Fibroblast of peridontal ligament (primary cell): ENCODE data around the gene CIITA.

Experiments used
- DNase-seq: peaks from one replicate; pipeline ENCODE4 v3.0.0-alpha.2; 2010; ENCODE audit errors: extremely low read depth

CIITA gene

DNA sequence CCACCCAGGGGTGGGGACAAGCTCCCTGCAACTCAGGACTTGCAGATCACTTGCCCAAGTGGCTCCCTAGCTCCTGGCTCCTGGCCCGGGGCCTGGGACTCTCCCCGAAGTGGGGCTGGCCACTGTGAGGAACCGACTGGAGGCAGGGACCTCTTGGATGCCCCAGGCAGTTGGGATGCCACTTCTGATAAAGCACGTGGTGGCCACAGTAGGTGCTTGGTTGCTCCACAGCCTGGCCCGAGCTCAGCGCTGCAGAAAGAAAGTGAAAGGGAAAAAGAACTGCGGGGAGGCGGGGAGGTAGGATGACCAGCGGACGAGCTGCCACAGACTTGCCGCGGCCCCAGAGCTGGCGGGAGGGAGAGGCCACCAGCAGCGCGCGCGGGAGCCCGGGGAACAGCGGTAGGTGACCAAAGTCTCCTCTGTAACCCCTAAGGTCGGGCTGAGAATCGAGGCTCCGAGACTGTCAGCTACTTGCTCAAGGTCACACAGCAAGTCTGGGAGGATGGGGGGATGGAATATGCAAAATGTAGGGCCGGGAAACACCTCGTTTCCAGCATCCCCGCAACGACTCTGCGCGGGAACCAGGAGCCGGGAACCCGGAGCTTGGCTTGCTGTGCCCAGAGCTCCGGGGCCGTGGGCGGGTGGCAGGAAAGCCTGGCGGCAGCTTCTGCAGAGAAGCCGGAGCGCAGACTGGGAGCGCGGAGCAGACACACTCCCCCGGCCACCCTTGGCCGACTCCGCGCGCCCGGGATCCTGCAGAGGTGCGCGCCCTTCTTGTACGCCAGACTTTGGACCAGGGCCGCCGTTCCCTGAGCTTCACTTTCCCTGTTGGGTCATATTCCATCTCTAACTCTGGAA, 1.9 kb downstream of the CIITA start:
- peak; percentile 42 for DNase-seq

DNA sequence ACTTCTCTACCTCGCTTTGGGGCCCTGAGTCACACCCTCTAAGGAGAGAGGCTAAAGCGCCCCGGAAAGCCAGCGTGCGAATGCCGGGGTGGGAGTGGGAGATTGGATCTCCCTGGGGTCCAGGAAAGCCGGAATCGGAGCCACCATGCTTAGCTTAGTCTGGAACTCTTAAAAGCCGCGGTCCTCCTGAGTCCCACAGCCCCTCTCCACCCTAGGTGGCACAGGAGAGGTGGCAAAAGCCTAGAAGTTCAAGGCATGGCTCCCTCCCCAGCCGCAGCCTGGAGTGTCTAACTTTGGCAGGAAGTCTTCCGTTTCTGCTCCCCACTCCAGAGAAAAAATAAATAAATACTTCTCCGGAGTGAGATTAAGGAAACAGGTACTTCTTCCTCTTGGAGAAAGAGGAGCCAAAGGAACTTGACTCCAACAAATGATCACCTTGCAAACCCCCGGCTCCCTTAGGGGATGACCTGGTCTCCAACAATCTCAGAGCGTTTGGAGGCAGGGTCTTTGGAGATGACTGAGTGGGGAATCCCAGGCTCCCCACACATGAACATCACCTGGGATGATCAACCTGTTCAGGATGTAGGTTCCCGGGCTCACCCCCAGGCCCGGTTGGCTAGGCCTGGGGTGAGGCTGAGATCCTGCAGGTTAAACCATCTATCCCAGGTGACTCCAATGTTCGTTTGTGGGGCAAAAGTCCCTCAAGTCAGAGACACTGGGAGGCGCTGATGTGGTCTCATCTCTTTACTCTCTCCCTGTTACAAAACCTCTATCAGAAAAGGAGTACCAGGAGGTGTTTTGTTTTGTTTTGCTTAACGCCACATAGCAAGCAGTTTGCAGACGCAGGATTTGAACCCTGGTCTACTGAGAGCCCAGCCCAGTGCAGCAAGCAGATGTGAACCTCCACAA, 2.9 kb downstream of the CIITA start:
- DNase-seq, result no peak

DNA sequence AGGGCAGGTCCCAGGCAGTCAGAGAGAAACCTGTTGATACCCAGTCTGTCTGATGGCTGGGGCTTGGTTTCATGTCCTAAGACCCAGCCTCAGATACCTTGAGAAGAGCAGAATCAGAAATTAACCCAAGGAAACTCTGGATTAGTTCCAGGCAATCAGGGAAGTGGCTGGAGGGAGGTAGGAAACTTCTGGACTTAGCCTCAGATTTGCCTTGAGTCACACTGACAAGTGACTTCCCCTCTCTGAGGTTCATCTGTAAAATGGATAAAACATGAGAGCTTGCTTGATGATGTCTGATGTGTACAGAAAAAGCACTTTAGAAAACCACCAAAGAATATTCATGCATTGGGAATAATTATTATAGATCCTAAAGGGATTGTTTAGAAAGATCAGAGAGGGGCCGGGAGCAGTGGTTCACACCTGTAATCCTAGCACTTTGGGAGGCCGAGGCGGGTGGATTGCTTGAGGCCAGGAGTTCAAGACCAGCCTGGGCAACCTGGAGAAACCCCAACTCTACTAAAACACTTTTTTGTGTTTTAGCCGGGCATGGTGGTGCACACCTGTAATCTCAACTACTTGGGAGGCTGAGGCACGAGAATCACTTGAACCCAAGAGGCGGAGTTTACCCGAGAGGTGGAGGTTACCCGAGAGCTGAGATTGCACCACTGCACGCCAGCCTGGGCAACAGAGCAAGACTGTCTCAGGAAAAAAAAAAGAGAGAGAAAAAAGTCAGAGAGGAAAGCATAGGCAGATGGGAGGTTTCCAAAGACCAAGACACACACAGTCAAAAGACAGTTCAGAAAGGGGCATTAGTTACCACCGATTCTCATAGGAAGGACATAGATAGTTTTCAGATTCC, 3.8 kb downstream of the CIITA start:
- no peak for DNase-seq

DNA sequence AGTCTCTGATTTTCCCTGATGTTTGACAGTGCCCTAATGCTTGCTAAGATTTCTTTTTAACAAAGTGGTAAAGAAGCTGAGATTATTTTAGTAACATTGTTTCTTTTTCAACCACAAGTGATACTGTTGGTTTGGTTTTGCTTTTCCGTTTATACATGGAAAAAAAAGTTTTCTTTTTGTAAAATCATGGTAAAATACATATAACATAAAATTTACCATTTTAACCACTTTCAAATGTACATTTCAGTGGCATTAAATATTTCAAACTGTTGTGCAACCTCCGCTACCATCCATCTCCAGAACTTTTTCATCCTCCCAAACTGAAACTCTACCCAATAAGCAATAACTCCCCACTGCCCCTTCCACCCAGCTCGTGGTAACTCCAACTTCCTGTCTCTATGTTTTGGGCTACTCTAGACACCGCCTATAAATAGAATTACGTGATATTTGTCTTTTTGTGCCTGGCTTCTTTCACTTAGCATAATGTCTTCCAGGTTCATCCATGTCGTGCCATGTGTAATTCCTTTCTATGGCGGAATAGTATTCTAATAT, 4.6 kb downstream of the CIITA start:
- no peak for DNase-seq

DNA sequence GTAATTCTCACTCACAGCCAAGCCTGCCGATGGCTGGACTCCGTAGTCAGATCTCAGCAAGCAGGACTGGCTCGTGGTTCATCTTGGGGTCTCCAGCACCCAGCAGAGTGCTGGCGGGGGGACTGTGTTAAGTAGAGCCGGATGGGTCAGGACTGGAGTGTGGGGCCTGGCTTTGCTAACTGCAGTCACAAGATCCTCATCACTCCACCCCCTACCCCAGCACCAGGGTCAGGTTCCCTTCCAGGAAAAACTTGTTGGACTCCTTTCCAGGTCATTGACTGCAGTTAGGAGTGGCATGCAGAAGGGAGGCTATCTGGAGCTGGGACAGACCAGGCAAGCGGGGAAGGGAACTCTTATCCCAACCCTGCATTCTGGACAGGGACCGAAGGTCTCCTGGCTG, 6.0 kb downstream of the CIITA start:
- DNase-seq, result no peak

DNA sequence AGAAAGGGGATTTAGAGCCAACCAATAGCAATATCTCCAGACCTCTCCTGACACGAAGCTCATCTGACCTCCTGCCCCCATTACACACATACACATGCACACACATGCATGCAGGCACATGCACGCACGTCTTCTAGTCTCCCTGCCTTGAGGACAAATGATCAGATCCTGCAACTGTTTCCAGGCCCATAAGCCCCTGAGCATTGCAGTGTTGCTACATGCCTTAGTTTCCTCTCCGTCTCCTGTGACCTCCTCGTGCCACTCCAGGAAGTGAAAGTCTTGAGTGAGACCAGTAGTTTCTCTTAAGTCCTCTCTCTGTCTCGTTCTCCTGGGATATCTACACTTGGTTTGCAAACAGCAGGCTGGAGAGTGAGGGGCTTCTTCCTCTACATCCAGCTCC, 8.2 kb downstream of the CIITA start:
- no peak for DNase-seq

DNA sequence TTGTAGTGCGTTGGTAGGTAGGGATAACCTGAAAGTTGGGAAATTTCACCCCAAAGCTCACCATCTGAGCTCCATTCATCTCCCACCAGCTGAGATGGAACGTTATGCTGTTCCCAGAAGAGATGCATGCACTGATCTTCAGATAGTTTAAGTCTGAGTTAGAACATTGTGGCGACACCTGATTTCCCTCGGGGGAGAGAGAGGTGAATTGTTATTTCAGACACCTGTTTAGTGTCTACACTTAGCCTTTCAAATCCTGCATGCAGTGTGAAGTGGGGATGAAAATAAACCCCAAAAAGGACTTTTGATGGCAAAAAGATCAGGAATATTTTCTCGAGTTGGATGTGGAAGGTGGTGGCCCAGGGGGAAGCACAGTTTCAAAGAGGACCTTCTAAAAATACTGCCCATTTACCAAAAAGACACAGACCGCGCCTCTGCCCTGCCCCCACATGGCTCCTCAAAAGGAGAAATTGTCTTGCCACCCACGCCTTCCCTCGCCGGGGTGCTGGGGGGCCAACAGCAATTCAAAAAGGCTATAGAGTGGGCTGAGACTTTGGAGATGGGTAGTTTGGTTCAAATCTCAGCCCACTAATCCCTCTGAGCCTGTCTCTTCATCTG, 11.4 kb downstream of the CIITA start:
- no peak for DNase-seq

DNA sequence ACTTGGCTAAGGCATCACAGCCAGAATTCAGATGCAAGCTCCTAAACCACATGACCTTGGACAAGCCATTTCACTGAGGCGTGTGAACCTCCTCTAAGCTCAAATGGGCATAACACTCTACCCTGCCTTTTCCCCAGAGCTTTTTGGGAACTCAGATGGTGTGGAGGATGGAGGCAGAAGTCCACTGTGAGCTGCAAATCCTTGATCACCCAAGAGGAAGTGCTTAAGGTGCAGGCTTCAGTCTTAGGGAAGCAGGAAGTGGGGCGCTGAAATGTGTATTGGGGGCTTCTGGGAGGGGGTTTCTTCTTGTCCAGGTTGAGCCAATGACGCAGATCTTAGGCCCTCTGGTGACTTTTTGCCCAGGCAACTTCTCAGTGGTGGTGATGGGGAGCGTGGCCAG, 12.9 kb downstream of the CIITA start:
- no peak for DNase-seq

DNA sequence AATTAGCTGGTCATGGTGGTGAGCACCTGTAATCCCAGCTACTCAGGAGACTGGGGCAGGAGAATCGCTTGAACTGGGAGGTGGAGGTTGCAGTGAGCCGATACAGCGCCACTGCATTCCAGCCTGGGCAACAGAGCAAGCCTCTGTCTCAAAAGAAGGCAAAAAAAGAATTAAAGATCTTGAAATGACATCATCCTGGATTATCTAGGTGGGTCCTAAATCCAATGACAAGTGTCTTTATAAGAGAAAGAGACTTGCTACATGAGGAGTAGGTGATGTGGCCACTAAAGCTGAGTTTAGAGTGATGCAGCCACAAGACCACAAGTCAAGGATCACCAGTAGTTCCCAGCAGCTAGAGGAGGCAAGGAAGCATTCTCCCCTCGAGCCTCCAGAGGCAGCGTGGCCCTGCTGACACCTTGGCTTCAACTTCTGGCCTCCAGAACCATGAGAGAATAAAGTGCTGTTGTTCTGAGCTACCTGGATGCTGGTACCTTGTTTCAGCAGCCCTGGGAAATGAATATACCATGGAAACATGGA, 15.8 kb downstream of the CIITA start:
- DNase-seq, result no peak

DNA sequence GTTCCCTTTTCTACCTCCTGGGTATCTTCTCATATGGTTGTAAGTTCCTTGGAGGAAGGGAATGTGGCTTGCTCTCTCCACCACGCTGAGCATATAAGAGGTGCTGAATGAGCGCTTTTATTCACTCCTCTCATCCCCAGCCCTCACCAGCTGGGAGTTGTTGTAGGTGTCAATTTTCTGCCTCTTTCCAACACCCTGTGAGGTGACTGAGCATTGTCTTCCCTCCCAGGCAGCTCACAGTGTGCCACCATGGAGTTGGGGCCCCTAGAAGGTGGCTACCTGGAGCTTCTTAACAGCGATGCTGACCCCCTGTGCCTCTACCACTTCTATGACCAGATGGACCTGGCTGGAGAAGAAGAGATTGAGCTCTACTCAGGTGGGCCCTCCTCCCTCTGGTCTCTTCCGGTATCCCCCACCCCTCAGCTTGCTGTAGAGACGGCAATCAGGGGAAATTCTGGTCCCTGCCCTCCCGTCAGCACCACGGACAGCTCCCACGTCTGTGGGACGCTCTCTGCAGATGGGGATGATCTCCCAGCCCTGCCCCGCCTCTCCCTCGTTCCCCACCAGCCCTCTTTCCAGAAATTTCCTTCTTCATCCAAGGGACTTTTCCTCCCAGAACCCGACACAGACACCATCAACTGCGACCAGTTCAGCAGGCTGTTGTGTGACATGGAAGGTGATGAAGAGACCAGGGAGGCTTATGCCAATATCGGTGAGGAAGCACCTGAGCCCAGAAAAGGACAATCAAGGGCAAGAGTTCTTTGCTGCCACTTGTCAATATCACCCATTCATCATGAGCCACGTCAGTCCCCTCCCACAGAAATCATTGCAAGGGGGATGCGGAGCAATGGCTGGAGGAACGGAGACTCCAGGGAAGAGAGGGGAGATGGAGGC, 18.3 kb downstream of the CIITA start:
- peak; percentile 35 for DNase-seq

DNA sequence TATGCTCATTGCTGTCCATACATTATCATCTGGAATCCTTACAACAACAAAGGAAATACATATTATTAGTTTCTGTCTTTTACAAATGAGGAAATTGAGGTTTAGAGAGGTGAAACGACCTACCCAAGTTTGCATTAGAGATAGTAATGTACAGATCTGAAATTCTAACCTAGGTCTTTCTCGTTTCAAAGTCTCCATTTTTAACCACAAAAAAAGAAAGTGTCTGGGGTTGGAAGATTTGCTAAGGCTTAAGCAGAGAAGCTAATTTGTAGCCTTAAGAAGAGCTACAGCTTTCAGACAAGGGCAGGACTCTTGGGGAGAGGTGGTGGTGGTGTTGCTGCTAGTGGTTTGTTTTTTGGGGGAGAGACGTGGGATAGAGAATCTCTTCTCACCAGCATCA, 19.2 kb downstream of the CIITA start:
- DNase-seq, result no peak

DNA sequence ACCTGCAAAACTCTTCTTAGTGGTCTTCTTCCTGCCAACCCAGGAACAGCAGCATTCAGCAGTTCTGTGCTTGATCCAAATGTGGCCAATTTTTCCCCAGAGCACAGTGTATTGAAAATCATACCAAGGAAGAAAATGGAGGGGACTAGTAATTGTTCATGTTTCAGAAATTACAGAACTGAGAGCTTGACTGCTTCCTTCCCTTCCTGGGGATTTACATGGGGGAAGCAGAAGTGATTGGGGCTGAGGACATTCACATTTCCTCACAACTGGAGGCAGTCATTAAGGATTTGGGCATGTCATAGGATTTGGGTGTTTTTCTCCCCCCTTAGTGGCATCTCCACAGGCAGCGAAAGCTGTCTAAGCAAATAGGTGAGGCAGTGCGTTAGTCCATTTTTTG, 19.7 kb downstream of the CIITA start:
- DNase-seq, result no peak

DNA sequence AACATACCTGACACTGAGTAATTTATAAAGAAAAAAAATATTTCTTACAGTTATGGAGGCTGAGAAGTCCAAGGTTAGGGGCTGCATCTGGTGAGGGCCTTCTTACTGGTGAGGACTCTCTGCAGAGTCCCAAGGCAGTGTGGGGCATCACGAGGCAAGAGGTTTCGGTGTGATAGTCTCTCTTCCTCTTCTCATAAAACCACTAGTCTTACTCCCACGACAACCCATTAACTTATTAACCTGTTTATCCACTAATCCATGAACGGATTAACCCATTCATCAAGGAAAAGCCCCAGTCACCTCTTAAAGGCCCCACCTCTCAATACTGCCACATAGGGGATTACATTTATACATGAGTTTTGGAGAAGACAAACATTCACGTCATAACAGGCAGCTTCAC, 20.1 kb downstream of the CIITA start:
- no peak for DNase-seq

DNA sequence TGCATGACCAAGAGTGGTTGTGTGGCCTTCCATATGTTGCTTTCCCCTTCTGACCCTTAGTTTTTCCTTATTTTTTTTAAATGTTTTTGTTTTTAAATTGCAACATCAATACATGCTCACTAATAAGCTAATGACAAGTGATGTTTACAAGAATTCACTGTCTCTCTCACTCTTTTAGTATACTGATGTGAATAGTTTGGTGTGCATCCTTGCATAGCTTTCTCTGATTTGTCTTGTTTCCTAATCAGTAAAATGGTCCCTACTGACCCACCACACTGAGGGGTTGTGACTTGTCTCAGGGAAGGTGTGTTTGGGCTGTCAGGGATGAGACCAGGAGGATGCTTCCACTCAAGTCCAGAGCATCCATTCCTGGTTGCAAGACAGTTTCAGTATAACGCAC, 26.0 kb downstream of the CIITA start:
- no peak for DNase-seq

DNA sequence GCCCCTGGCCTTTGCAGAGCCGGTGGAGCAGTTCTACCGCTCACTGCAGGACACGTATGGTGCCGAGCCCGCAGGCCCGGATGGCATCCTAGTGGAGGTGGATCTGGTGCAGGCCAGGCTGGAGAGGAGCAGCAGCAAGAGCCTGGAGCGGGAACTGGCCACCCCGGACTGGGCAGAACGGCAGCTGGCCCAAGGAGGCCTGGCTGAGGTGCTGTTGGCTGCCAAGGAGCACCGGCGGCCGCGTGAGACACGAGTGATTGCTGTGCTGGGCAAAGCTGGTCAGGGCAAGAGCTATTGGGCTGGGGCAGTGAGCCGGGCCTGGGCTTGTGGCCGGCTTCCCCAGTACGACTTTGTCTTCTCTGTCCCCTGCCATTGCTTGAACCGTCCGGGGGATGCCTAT, 29.5 kb downstream of the CIITA start:
- DNase-seq, result no peak

DNA sequence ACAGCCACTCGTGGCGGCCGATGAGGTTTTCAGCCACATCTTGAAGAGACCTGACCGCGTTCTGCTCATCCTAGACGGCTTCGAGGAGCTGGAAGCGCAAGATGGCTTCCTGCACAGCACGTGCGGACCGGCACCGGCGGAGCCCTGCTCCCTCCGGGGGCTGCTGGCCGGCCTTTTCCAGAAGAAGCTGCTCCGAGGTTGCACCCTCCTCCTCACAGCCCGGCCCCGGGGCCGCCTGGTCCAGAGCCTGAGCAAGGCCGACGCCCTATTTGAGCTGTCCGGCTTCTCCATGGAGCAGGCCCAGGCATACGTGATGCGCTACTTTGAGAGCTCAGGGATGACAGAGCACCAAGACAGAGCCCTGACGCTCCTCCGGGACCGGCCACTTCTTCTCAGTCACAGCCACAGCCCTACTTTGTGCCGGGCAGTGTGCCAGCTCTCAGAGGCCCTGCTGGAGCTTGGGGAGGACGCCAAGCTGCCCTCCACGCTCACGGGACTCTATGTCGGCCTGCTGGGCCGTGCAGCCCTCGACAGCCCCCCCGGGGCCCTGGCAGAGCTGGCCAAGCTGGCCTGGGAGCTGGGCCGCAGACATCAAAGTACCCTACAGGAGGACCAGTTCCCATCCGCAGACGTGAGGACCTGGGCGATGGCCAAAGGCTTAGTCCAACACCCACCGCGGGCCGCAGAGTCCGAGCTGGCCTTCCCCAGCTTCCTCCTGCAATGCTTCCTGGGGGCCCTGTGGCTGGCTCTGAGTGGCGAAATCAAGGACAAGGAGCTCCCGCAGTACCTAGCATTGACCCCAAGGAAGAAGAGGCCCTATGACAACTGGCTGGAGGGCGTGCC, 30.1 kb downstream of the CIITA start:
- DNase-seq, result no peak

DNA sequence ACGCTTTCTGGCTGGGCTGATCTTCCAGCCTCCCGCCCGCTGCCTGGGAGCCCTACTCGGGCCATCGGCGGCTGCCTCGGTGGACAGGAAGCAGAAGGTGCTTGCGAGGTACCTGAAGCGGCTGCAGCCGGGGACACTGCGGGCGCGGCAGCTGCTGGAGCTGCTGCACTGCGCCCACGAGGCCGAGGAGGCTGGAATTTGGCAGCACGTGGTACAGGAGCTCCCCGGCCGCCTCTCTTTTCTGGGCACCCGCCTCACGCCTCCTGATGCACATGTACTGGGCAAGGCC, 30.7 kb downstream of the CIITA start:
- DNase-seq, result no peak

DNA sequence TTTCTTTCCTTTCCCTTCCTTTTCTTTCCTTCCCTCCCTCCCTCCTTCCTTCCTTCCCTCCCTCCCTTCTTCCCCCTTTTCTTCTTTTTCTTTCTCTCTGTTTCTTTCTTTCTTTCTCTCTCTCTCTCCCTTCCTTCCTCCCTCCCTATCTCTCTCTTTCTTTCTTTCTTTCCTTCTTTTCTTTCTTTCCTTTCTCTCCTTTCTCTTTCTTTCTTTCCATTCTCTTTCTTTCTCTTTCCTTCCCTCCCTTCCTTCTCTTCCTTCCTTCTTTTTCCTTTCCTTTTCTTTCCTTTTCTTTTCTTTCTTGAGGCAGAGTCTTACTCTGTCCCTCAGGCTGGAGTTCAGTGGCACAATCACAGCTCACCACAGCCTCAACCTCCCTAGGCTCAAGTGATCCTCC, 34.3 kb downstream of the CIITA start:
- DNase-seq, result no peak

DNA sequence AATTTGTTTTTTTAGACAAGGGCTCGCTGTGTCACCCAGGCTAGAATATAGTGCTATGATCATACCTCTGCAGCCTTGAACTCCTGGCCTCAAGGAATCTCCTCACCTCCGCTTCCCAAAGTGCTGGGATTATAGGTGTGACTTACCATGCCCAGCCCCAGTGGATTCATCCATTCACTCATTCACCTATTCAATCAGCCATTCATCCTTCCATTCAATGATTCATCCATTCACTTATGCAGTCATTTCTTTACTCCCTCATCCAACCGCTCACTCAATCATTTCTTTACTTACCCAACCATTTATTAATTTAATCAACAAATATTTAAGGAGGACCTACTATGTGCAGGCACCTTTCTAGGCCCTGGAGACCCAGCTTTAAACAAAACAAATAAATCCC, 39.5 kb downstream of the CIITA start:
- DNase-seq, result no peak
